Measurements from ENCODE around the gene TPCN2.

The TPCN2 gene

DNA sequence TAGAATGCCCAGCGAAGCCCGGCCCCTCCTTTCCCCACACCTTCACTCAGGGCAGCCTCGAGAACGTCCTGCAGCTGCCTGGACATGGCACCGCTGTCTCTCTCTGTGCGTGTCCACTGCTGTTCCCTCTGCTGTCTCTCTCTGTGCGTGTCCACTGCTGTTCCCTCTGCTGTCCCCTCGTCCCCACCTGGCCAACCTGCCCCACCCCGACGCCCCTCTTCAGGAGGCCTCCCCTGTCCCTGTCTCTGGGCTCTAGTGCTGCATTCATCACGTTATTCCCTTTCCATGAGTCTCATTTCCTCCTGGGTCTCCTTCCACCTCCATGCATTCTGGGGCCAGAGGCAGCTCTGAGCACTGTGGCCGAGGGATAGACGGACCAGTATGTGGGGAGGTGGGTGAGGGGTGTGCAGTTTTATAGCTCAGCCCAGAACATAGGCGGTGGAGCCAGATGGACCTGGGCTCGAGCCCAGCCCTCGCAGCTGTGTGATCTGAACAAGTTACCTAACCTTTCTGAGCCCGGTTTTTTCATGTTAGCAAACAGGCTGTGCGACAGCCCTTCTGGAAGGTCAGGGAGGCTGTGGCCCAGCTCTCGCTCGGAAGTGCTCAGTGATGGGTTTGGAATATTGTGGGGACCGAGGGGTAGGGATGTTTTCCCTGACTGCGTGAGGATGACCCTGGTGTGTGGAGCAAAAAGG is 65.1 kb downstream of the TPCN2 start:
- no peak for DNase-seq (ENCODE audit: low read depth)

DNA sequence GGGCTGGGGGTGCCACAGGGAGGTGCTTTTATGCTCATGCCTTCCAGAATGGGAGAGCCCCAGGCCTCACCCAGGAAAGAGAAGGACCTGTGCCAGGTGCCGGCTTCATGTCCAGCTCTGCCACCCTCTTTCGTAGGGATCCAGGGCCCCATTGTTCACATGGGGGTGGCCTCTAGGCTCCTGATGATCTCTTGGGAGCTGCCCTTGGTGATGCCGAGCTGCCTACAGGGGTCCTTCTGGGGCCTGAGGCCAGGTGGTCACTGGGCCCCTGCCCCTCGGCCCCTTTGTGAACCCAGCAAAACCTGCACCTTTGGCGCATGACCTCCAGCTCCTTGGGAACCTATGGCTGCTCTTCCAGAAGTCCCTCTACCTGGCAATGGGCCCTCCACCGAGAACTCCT is 65.6 kb downstream of the TPCN2 start:
- no peak for DNase-seq (ENCODE audit: low read depth)

DNA sequence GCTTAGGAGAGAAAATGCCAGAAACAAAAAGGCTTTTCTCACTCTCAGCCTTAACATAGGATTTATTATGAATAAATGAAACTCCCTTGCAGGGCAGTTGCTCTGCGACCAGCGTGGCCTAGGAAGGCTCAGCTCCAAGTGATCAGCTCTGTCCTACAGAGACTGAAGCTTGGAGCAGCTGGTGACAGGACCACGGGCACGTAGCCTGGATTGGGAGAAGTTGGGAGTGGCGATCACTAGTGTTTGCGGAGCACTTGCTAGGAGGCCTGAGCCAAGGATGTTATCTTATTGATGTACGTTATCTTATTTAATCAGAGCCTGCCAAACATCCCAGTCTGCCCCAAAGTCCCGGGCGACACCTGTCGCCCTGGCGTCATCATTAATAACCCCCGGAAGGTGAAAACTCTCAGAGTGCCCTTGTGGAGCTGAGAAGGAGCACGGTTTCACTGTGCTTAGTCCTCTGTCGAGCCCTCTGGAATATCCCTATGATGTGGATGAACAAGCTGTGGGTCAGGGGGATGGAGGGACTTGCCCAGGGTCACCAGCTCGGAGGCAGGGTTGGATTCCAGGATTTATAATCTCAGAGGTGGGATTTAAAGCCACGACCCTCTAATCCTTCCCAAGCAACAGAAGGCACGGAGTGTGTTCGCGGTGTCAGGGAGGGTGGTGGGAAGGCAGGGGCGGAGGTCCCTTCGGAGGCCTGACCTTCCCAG is 66.2 kb downstream of the TPCN2 start:
- no peak for DNase-seq (ENCODE audit: low read depth)

DNA sequence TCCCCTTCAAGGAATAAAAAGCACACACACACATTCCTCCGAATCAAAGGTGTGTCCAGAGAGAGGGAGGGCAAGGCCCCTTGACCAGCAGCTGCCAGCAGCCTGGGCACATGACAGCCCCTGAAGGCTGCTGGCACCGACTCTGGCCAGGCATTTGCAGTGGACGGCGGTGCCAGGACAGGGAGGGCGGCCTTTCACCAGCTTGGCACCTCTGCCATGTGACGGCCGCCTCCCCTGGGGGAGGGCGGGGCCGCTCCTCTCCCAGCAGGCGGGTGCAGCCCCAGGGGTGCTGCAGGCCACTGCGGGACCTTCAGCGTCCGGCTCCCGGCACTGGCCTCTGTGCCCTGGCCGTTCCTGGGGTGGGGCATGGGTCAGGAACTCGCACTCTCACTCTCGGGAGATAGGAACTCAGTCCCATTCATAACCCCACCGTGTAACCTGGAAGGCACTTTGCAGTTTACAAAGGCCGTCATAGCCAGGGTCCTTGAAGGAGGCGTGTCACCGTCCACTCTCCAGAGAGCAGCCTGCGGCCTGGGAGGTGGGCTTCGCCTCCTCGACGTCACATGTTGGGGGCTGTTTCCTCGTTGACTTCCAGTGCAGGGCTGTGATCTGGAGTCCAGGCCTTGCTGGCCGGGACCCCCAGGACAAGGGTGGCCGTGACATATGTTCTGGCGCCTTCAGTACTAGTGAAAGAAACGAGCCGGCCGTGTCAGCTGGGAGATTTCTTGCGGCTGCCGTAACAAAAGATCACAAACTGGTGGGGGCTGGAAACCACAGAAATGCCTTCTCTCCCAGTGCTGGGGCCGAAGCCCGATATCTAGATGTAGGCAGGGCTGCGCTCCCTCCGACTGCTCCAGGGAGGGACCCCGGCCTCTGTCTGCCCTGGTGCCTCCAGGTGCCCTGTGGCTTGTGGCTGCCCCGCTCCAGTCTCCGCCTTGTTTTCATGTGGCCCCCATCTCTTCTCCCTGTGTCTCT is 67.1 kb downstream of the TPCN2 start:
- DNase-seq (ENCODE audit: low read depth): no peak

DNA sequence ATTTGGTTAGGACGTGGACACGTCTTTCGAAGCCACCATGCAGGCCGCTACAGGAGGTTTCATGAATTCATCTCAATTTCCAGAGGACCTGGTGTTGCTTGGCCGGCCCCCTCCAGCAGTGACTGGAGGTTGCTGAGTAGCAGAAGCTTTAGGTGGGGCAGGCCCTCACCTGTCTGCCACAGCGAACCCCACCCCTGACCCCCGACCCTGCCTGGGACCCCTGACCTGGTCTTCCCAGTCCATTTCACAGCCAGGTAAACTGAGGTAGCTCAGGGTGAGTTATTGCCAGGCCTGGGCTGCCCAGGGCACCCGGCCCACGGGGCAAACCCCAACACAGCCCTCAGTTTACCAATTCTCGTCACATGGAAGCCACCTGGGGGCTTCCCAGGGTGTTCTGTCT is 67.9 kb downstream of the TPCN2 start:
- no peak for DNase-seq (ENCODE audit: low read depth)

DNA sequence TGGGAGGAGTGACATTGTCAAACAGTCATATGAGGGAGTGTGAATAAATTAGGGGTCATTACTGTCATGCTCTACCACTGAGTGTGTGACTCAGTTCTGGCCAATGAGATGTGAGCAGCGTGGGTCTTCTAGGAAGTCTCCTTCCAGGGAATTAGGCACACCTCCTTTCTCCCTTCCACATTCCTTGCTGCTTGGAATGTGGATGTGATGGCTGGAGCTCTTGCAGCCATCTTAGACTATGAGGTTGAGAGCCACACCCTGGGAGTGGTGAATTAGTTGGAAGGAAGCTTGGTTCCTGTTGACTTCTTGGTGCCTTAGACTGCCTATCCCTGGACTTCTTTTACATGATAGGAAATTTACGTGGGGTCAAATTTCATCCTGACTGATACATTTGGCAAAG is 70.5 kb downstream of the TPCN2 start:
- DNase-seq (ENCODE audit: low read depth): no peak

DNA sequence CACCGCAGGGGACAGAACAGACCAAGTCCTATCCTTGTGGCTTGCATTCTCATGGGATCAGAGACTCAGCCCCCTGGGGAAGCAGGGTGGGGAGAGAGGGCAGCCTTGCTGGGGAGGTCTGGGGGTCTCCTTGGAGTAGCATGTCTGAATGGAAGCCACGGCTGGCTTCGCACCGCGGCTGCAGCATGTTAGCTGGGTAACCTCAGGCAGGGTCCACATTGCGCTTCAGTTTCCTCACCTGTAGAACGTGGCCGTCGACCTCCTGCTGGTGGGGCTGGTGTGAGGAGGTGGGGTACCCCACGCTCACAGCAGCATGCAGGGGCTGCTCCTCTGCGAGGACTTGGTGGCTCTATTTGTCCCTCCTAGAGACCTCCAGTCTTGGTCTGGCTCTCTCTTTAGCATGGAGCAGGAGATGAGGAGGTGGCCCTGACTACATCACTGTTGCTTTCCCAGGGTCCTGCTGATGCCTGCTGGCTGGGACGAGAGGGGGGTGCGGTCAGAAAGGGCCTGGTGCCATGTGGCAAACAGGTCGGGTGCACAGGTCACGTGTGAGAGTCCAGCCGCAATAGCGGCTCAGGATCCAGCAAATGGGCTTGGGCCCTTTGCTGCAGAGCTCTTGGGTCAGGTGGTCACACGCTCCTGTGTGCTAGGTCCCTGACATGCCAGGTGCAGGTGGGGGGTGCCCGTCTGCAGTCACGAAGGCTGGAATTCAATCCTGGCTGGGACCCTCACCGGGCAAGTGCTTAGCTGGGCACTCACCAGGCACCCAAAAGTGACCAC is 71.6 kb downstream of the TPCN2 start:
- DNase-seq (ENCODE audit: low read depth): no peak

DNA sequence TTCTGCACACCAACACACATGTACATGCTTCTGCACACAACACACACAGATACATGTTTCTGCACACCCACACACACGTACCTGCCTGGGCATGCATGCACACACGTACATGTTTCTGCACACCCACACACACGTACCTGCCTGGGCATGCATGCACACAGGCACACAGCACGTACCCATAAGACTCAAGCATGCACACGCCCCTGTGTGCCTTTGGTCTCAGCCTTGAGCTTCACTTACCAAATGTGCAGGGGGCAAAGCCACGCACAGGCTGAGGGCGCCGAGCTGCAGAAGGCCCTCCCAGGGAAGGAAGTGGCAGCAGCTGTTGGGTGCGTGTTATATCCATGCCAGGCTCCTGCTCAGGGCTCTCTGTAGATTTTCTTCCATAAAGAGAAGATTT is 72.3 kb downstream of the TPCN2 start:
- DNase-seq (ENCODE audit: low read depth): no peak

DNA sequence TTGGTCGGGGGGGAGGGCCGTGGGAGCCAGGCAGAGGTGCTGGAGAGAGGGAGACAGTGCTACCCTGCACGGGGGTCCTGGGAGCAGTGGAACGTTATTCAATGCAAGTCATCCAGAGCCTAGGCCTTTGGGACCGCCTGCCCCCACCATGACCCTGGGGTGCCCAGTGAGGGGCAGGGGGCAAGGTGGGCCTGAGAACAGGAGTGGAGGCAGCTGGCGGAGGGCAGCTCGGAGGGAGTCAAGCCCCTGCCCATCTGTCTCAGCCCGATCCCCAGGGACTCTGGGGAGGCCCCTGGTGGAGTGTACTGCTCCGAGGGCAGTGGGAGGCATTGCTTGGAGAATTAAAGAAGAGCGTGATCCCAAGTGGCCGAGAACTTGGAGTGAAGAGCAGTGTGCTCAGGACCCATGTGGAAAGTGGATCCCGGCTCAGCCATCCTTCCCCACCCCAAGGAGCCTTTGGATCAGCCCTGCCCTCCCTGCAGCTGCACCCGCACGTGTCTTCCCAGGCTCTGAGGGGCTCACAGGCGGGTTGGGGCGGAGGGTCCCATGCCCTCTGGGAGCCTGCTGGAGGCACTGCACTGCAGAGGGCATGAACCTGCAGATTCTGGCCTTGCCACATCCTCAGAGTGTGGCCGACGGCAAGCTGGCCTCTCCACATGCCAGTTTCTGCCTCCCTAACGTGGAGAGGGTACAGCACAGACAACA is 73.0 kb downstream of the TPCN2 start:
- no peak for DNase-seq (ENCODE audit: low read depth)

DNA sequence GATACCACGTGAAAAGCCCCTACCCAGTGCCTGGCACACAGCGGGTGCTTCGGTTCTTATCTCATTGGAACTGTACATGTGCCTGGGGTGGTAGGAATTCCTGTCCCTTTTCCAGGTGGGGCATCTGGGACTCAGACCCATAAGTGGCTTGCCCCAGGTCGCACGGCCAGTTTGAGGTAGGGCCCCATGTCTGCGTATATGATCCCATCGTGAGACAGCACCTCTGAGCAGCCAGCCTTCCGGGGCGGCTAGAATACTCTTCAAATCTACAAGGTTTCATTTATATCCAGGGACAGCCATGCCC is 73.5 kb downstream of the TPCN2 start:
- DNase-seq (ENCODE audit: low read depth): no peak

DNA sequence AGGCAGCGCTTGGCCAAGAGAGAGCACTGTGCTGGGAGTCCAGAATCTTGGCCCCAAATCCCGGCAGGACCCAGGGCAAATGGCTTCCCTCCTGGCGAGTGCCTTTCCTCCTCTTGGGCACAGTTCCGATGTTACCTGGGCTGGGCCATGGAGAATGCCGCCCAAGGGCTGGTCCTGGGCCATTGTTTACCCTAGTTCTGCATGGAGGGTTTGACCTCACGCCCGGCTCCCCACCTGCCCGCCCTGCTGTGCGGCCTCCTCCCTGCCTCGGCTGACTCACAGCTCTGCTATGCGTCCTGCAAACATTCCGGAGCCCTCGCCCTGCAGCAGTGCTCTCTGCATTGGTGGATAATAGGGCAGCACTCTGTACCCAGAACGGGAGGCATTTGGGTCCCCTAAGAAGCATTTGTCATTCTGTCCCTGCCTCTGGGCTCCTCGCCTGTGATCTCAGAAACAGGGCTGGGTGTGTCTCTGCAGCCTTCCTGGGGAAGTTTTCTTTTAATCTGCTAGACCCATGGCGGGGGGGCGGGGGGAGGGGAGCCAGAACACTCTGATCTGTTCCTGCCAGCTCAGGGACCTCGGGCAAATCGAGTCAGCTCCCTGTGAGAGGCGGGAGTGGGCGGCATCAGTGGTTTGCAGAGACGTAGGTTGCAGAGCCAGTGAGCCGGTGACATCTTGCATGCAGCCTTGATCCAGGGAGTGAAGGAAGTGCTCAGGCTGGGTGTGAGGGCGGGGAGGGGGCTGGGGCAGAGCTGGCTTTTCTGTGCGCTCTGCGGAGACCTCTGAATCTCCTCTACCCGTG is 74.1 kb downstream of the TPCN2 start:
- no peak for DNase-seq (ENCODE audit: low read depth)

DNA sequence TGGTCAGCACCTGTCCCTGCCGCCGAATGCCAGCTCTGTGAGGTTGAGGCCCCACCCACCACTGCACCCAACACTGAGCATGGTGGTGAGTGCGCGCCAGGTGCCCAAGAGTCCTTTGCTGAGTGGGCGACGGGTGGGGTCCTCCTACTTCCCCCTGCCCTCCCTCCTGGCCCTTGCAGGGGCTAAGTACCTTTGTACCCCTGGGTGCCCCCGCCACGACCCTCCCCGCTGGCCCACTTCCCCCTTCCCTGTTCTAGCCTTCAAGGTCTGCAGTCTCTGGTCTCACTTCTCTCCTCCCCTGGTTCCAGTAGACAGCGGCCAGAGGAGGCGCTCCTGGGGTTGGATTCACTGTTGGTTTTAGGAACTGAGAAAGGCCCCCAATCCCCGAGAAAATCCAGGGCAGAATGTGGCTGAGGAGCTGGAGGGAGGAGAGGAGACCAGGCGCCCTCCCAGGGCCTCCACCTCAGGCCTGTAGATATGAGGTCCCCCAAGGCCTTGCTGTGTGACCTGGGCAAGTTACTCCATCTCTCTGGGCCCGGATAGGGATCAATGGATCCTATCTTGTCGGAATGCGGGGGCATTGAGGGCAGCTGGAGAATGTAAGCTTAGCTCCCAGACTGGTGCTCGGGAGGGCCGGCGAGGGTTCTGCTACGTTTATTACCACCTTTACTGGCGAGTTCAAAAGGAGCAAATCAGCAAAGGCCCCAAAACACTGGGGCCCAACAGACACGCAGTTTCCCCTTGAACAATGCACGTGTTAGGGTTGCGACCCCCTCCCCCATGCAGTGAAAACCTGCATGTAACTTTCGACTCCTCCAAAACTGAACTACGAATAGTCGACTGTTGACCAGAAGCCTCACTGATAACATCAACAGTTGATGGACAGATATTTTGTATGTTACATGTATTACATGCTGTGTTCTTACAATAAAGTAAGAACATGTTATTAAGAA is 75.1 kb downstream of the TPCN2 start:
- no peak for DNase-seq (ENCODE audit: low read depth)

DNA sequence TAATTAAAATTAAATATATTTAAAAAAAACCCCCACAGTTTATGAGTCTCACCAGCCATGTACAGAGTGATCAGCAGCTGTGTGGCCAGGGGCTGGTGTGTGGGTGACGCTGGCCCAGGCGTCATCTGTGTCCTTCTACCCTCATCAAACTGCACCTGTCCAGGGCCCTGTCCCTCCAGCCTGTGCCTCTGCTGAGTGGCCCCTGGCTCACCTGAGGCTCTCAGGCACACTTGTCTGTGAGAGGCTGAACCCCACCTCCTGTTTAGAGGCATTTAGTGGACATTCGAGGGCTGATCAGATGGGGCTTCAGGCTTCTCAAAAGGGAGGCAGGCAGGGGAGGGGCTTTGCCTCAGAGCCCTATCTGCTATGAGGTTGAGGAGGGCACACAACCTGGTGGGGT is 77.1 kb downstream of the TPCN2 start:
- no peak for DNase-seq (ENCODE audit: low read depth)

DNA sequence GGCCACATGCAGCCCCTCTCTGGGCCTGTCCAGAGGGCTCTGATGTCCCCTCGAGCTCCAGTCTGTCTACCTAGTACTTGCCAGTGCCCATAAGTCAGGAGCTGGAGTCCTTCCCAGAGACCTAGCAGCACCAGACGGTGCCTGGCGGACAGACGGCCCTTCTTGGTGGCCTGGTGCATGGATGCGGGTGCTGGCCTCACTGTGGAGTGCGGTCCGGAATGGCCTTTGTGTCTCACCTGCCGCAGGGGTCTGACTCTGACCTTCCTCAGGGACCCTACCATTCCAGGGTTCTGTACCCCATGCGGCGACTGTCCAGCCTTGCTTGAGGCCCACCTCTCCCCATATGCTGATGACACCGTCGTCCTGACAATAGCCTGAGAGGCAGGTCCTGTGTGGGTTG is 77.6 kb downstream of the TPCN2 start:
- DNase-seq (ENCODE audit: low read depth): no peak

DNA sequence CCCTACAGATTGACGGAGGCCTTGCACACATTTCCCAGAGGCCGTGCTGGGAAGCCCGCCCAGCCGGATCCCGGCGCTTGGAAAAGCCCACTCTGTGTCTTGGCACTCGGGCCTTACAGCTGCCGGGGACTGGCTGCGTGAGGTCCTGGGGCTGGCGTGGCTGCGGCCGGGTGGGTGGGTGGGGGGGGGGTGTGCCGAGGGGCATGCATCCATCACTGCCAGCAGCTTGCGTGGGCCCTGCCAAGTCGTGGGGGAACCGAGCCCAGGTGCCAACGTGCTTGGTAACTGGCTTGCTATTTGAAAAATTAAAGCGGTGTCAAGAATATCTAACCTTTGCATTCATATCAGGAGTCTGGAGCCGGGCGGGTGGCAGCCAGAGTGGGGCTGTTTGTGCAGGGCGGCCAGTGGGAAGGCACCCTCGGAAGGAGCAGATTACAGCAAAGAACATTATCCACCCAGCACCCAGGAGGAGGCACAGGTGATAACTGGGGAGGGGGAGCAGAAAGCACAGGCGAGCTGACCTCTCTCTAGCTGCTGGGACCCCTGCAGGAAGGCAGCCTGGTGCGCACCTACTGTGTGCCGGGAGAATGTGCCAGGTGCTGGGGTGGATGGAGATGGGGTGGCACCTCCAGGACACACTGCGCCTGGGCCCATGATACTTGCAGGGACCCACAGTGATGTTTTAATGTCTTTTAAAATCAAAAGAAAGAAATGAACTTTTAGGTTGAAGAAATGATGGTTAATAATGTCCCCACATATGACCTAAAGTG is 78.5 kb downstream of the TPCN2 start:
- no peak for DNase-seq (ENCODE audit: low read depth)

DNA sequence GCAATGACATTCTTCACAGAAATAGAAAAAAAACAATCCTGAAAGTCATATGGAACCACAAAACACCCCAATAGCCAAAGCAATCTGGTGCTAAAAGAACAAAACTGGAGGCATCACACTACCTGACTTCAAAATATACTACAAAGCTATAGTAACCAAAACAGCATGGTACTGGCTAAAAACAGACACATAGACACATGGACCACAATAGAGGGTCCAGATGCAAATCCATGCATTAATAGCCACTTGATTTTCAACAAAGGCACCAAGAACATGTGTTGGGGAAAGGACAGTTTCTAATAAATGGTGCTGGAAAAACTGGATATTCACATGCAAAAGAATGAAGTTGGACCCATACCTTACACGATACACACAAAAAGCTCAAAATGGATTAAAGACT is 79.2 kb downstream of the TPCN2 start:
- DNase-seq (ENCODE audit: low read depth): no peak

DNA sequence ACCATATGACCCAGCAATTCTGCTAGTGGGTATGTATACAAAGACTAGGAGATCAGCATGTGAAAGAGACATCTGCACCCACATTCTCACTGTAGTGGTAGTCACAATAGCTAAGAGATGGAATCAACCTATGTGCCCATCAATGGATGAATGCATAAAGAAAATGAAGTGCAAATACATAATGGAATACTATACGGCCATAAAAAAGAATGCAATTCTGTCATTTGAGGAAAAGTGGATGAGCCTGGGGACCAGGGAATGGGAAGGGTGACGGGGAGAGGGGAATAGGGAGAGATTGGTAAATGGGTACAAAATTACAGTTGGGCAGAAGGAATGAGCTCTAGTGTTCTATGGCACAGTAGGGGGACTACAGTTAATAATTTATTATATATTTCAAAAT is 80.3 kb downstream of the TPCN2 start:
- DNase-seq (ENCODE audit: low read depth): no peak

DNA sequence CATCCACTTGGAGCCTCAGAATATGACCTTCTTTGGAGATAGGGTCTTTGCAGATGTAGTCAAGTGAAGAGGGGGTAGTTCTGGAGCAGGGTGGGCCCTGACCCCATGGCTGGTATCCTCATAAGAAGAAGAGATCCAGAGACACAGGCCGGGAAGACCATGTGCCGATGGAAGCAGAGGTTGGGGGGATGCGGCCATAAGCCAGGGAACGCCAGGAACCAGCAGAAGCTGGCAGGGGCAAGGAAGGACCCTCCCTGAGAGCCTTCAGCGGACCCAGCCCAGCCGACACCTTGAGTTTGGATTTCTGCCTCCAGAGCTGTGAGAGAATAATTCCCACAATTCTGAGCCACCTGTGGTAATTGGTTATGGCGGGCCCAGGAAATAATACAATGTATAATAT is 80.9 kb downstream of the TPCN2 start:
- no peak for DNase-seq (ENCODE audit: low read depth)

DNA sequence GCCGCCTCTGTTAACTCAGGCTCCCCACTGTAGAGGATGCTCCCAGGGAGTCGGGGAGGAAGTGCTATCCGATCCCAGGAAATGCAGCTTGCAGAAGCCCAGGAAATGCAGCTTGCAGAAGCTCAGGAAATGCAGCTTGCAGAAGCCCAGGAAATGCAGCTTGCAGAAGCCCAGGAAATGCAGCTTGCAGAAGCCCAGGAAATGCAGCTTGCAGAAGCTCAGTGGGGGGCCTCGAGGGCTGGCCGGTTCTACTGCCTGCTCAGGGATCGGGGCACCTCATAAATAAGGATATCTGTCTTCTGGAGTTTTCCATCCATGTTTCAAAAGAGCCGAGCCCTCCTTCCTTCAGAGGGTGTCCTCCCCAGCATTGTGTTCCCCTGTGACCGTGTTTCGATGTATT is 81.9 kb downstream of the TPCN2 start:
- DNase-seq (ENCODE audit: low read depth): no peak

Measured in GM04504 (cell line).